Lung (tissue), 12 donors: ENCODE data around the gene DHX57. TPM values are rescaled to one million over a fixed set of nuclear protein-coding genes. Genes with fewer than 3 reads are reported as not detected.

Experiments used
- ATAC-seq: fragments of 200-7000 bp; cut with Tn5 transposase; one replicate; pipeline ENCODE4 v1.9.1; 2020; ENCODE audit warnings: moderate number of reproducible peaks; ENCODE audit not compliant: insufficient read depth, low FRiP score
- DNase-seq, 3 donors: peaks; one replicate each; pipeline ENCODE4 v3.0.0-alpha.2; 2013 to 2017
- H3K27ac ChIP-seq, 2 donors: one replicate each; pipeline ENCODE4 v1.5.1; 2013; ENCODE audit warnings: mild to moderate bottlenecking in 2 of 2, moderate library complexity in 2 of 2, control low read depth in 1 of 2, inconsistent platforms in 1 of 2, low read depth in 1 of 2, low read length in 1 of 2
- H3K27me3 ChIP-seq, 3 donors: one replicate each; pipeline ENCODE4 v1.5.1; 2013; ENCODE audit warnings: low read length in 2 of 3; ENCODE audit not compliant: control insufficient read depth in 3 of 3, insufficient read depth in 3 of 3
- H3K36me3 ChIP-seq, 4 donors: one replicate each; pipeline ENCODE4 v1.5.1; 2013; ENCODE audit warnings: low read length in 4 of 4, mild to moderate bottlenecking in 1 of 4, moderate library complexity in 1 of 4; ENCODE audit not compliant: control insufficient read depth in 4 of 4, insufficient read depth in 4 of 4
- H3K4me1 ChIP-seq, 5 donors: one replicate each; pipeline ENCODE4 v1.5.1; 2013; ENCODE audit warnings: low read length in 5 of 5, mild to moderate bottlenecking in 2 of 5, moderate library complexity in 1 of 5; ENCODE audit not compliant: control insufficient read depth in 5 of 5, insufficient read depth in 5 of 5
- H3K4me3 ChIP-seq: one replicate; pipeline ENCODE4 v1.5.1; 2013; ENCODE audit warnings: mild to moderate bottlenecking, control low read depth, moderate library complexity
- H3K9ac ChIP-seq, 2 donors: one replicate each; pipeline ENCODE4 v1.5.1; 2013; ENCODE audit warnings: low read length in 2 of 2, control low read depth in 1 of 2; ENCODE audit not compliant: insufficient read depth in 1 of 2
- H3K9me3 ChIP-seq, 4 donors: one replicate each; pipeline ENCODE4 v1.5.1; 2013; ENCODE audit warnings: low read length in 3 of 4, mild to moderate bottlenecking in 1 of 4, moderate library complexity in 1 of 4; ENCODE audit not compliant: control insufficient read depth in 4 of 4, insufficient read depth in 3 of 4
- WGBS, 2 donors: extraction: QIAGEN DNeasy Blood & Tissue Kit; methylation state at CpG; one replicate each; pipeline ENCODE4 v1.1.7; 2013; 5-methylcytosine and 5-hydroxymethylcytosine counted together
- polyA plus RNA-seq, 2 donors: library from polyadenylated mRNA; stranded (reverse); fragments of 200-250 nt; gene quantifications; one replicate each; pipeline ENCODE4 v1.2.1, GENCODE V29; 2013
- total RNA-seq, 2 donors: library from RNA; depleted of rRNA in 1 of 2; stranded (reverse); fragments of >200 nt in 1 of 2; gene quantifications; one replicate each; pipeline ENCODE4 v1.2.1, GENCODE V29; 2014 to 2021
- TF ChIP-seq, protein P1 (sequence below): IDR thresholded peaks from 2 replicates; pipeline ENCODE4 v1.5.1; 2012; ENCODE audit warnings: mild to moderate bottlenecking; ENCODE audit errors: control extremely low read depth, extremely low read depth
- donor health status: control.
- donor health status: control.
- donor health status: Bipolar disorder and iron deficiency.
- donor health status: healthy.
- donor health status: DM: yes; HTN: yes; CAD: no.

DHX57 gene
- total and polyA plus RNA-seq, 4 donors = 6.2 to 33.6 (median 13.0) TPM

DNA sequence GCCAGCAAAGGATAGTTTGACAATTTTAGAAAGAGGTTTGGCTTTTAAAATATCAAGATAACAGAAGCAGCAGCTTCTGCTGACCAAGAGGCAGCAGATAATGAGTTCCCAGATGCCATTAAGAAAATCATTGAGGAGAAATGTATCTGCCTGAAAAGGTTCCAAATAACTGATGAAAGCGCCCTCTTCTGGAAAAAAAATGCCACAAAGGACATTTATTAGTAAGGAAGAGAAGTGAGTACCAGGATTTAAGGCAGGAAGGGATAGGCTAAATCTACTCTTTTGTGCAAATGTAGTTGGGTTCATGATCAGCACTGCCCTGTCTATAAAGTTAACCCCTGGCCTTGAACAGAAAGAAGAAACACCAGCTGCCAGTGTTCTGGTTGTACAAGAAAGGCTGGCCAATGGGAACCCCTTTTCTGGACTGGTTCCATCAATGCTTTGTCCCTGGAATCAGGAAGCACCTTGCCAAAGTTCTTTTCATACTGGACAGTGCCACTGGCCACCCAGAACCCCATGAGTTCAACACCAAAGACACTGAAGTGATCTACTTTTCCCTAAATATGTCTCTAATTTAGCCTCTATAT lies 40.6 kb downstream of the DHX57 start:
- 65 to 80% methylated on average over 1 of the region's 1 CpG for WGBS, 2 donors
- Histone ChIP-seq H3K9me3 (no peaks in the 10 kb centered on the region), H3K27ac (no peak overlapping the region), H3K9ac (no peak overlapping the region), H3K4me1 (no peaks in the 10 kb centered on the region), H3K36me3 (peaks cover 8 to 26% (median 20%) of the 10 kb centered on the region in 4 donors), H3K4me3 (no peak overlapping the region), H3K27me3 (no peaks in the 10 kb centered on the region)
- TF ChIP-seq, protein P1, sequence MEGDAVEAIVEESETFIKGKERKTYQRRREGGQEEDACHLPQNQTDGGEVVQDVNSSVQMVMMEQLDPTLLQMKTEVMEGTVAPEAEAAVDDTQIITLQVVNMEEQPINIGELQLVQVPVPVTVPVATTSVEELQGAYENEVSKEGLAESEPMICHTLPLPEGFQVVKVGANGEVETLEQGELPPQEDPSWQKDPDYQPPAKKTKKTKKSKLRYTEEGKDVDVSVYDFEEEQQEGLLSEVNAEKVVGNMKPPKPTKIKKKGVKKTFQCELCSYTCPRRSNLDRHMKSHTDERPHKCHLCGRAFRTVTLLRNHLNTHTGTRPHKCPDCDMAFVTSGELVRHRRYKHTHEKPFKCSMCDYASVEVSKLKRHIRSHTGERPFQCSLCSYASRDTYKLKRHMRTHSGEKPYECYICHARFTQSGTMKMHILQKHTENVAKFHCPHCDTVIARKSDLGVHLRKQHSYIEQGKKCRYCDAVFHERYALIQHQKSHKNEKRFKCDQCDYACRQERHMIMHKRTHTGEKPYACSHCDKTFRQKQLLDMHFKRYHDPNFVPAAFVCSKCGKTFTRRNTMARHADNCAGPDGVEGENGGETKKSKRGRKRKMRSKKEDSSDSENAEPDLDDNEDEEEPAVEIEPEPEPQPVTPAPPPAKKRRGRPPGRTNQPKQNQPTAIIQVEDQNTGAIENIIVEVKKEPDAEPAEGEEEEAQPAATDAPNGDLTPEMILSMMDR = no peak
- ATAC-seq (no peak), DNase-seq (peak in 2 of 3 donors; percentile 15 to 31)

DNA sequence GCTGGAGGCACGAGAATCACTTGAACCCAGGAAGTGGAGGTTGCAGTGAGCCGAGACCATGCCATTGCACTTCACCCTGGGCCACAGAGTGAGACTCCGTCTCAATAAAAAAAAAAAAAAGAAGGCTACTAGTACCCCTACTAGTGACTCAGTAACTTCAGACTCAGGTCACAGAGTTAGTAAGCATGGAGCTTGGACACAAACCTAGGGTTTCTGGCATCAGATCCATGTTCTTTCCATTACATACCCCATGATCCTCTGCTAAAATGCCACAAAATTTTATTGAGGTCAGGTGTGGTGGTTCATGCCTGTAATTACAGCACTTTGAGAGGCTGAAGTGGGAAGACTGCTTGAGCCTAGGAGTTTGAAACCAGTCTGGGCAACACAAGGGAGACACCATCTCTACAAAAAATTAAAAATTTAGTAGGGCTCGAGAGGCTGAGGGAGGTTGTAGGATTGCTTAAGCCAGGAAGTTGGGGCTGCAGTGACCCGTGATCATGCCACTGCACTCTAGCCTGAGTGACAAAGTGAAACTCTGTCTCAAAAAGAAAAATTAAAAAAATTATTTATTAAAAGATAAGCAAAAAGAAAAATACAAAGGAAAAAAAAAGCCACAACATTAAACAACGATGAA lies 45.1 kb downstream of the DHX57 start:
- H3K27me3 ChIP-seq = no peaks in the 10 kb centered on the region
- peaks cover 6 to 24% (median 22%) of the 10 kb centered on the region in 4 donors for H3K36me3 ChIP-seq
- H3K4me1 ChIP-seq = no peaks in the 10 kb centered on the region
- no peaks in the 10 kb centered on the region for H3K9me3 ChIP-seq
- no peak for ATAC-seq
- DNase-seq = no peak
- no peak overlapping the region for H3K9ac ChIP-seq
- no peak overlapping the region for H3K4me3 ChIP-seq
- 67 to 87% methylated on average over 6 of the region's 6 CpGs for WGBS, 2 donors
- peak overlapping the region in 1 of 2 donors; percentile 22 for H3K27ac ChIP-seq
- TF ChIP-seq, protein P1 = no peak

DNA sequence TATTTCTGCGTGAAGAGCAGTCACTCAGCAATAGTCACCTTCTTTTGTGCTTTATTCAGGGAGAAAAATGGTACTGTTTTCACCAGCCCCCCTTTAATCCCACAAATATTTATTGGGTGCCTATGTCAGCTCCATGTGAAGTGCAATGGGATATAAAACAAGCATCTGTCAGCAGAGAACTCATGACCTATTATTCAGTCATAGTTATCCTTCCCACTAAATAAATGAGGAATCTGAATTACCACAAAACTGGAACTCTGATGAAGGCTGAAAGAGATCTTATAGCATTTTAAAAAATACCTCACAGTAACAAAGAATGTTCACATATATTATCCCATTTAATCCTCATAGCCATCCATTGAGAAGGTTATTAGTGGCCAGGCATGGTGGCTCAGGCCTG lies 45.8 kb downstream of the DHX57 start:
- Histone ChIP-seq H3K4me1 (no peaks in the 10 kb centered on the region), H3K9me3 (no peaks in the 10 kb centered on the region), H3K36me3 (peaks cover 6 to 27% (median 18%) of the 10 kb centered on the region in 4 donors), H3K9ac (no peak overlapping the region), H3K4me3 (no peak overlapping the region), H3K27me3 (no peaks in the 10 kb centered on the region), H3K27ac (no peak overlapping the region)
- ATAC-seq = no peak
- DNase-seq = no peak
- WGBS, 2 donors = 94 to 100% methylated on average over 1 of the region's 1 CpG
- TF ChIP-seq, protein P1 = no peak
